ENCODE results near the gene MKS1. TPM values are rescaled to one million over a fixed set of nuclear protein-coding genes. Genes with fewer than 3 reads are reported as not detected.

Gene MKS1
- total RNA-seq, 4 donors from 2014 or later: 2.2 to 6.7 (median 2.8) TPM

- peak; percentile 74 to 89 for ATAC-seq
- Histone ChIP-seq H3K4me3 (peak overlapping the region; percentile 46 to 62 (median 50)), H3K27ac (no peak overlapping the region), H3K9me3 (no peaks in the 10 kb centered on the region), H3K27me3 (peaks cover 9 to 16% (median 9%) of the 10 kb centered on the region in 3 donors), H3K4me1 (peaks cover 0 to 10% of the 10 kb centered on the region in 2 donors), H3K36me3 (no peaks in the 10 kb centered on the region)
- in situ Hi-C loops (cut with MboI; ENCODE audit: low sequenced_read_pairs in 4 of 4) (no loop called here), intact Hi-C loops (cut with DNase I; ENCODE audit: low total_unique reads) (no loop called here)
- peak; percentile 29 to 39 for DNase-seq
- TF ChIP-seq CTCF (IDR thresholded peaks at IDR 0.05 in 4 of 5, conservative IDR thresholded peaks at IDR 0.05 in 1 of 5) (peak; percentile 58 to 94 (median 86)), POLR2A (IDR thresholded peaks at IDR 0.05) (no peak)
These were observed 30.4 kb upstream of the MKS1 start for GRCh38 chr17:58249270-58250133.

GRCh38 chr17:58248955-58249269, 29.9 kb upstream of the MKS1 start:
- DNase-seq: no peak
- Histone ChIP-seq H3K27me3 (peaks cover 9 to 16% (median 9%) of the 10 kb centered on the region in 3 donors), H3K36me3 (no peaks in the 10 kb centered on the region), H3K27ac (no peak overlapping the region), H3K4me1 (peaks cover 0 to 10% of the 10 kb centered on the region in 2 donors), H3K9me3 (no peaks in the 10 kb centered on the region), H3K4me3 (peak overlapping the region in 3 of 4 donors; percentile 46 to 50 (median 50))
- in situ Hi-C loops (cut with MboI; ENCODE audit: low sequenced_read_pairs in 4 of 4) (no loop called here), intact Hi-C loops (cut with DNase I; ENCODE audit: low total_unique reads) (no loop called here)
- ATAC-seq: no peak
- no peak for TF ChIP-seq CTCF (IDR thresholded peaks at IDR 0.05 in 4 of 5, conservative IDR thresholded peaks at IDR 0.05 in 1 of 5)
- no peak for TF ChIP-seq POLR2A (IDR thresholded peaks at IDR 0.05)

GRCh38 chr17:58247511-58248363, 28.7 kb upstream of the MKS1 start:
- Histone ChIP-seq H3K36me3 (no peaks in the 10 kb centered on the region), H3K9me3 (no peaks in the 10 kb centered on the region), H3K4me3 (no peak overlapping the region), H3K4me1 (peaks cover 0 to 10% of the 10 kb centered on the region in 2 donors), H3K27me3 (peaks cover 9 to 16% (median 9%) of the 10 kb centered on the region in 3 donors), H3K27ac (no peak overlapping the region)
- ATAC-seq (no peak), DNase-seq (no peak)
- TF ChIP-seq CTCF (IDR thresholded peaks at IDR 0.05 in 4 of 5, conservative IDR thresholded peaks at IDR 0.05 in 1 of 5): no peak
- no peak for TF ChIP-seq POLR2A (IDR thresholded peaks at IDR 0.05)
- intact Hi-C loops (cut with DNase I; ENCODE audit: low total_unique reads): no loop called here
- in situ Hi-C loops (cut with MboI; ENCODE audit: low sequenced_read_pairs in 4 of 4): no loop called here

- TF ChIP-seq POLR2A (IDR thresholded peaks at IDR 0.05): no peak
- TF ChIP-seq CTCF (IDR thresholded peaks at IDR 0.05 in 4 of 5, conservative IDR thresholded peaks at IDR 0.05 in 1 of 5): no peak
- in situ Hi-C loops (cut with MboI; ENCODE audit: low sequenced_read_pairs in 4 of 4): no loop called here
- ATAC-seq: no peak
- Histone ChIP-seq H3K27me3 (peaks cover 9 to 16% (median 9%) of the 10 kb centered on the region in 3 donors), H3K27ac (no peak overlapping the region), H3K9me3 (no peaks in the 10 kb centered on the region), H3K4me3 (no peak overlapping the region), H3K4me1 (peaks cover 0 to 10% of the 10 kb centered on the region in 2 donors), H3K36me3 (no peaks in the 10 kb centered on the region)
- no peak for DNase-seq
- intact Hi-C loops (cut with DNase I; ENCODE audit: low total_unique reads): no loop called here
These were observed 27.7 kb upstream of the MKS1 start for GRCh38 chr17:58246781-58247180.

All from gastrocnemius medialis (tissue), 4 donors.